Lower leg skin (tissue), 4 donors: ENCODE measurements around the gene ANK2. TPM values are rescaled to one million over a fixed set of nuclear protein-coding genes. Genes with fewer than 3 reads are reported as not detected.

Experiments used
- DNase-seq, 2 donors: peaks; one replicate each; pipeline ENCODE4 v3.0.0-alpha.2; 2019; ENCODE audit warnings: low spot score in 2 of 2
- H3K4me3 ChIP-seq: fragments of 200-600 bp; sonication (generic); 2 replicates; pipeline ENCODE4 v1.5.1; 2017; ENCODE audit warnings: mild to moderate bottlenecking, low read depth; ENCODE audit not compliant: poor library complexity, severe bottlenecking
- POLR2A ChIP-seq, 2 donors: fragments of 450-650 bp; IDR thresholded peaks; one replicate each; pipeline ENCODE4 v1.6.1; 2016 to 2017; ENCODE audit warnings: antibody characterized with exemption in 2 of 2, mild to moderate bottlenecking in 1 of 2, moderate library complexity in 1 of 2
- WGBS, 2 donors: methylation state at CpG; one replicate each; pipeline ENCODE4 v1.1.5; 2018; 5-methylcytosine and 5-hydroxymethylcytosine counted together
- intact Hi-C: fragments of 100-400 bp; cut with DNase I; formaldehyde crosslinking; loops from one replicate; pipeline ENCODE4 v1.15.0; 2023; ENCODE audit warnings: low total_unique reads
- total RNA-seq, 4 donors: library from RNA; depleted of rRNA; stranded (reverse); fragments of >200 nt; gene quantifications; one replicate each; pipeline ENCODE4 v1.1.0, GENCODE V29; 2016
- TF ChIP-seq, protein P1 (sequence below), 3 donors: fragments of 450-650 bp; IDR thresholded peaks; one replicate each; pipeline ENCODE4 v1.5.1; 2016; ENCODE audit warnings: antibody characterized with exemption in 3 of 3, mild to moderate bottlenecking in 3 of 3, moderate library complexity in 2 of 3

The ANK2 gene
- total RNA-seq, 4 donors from 2014 or later: 7.1 to 28.8 (median 18.3) TPM

DNA sequence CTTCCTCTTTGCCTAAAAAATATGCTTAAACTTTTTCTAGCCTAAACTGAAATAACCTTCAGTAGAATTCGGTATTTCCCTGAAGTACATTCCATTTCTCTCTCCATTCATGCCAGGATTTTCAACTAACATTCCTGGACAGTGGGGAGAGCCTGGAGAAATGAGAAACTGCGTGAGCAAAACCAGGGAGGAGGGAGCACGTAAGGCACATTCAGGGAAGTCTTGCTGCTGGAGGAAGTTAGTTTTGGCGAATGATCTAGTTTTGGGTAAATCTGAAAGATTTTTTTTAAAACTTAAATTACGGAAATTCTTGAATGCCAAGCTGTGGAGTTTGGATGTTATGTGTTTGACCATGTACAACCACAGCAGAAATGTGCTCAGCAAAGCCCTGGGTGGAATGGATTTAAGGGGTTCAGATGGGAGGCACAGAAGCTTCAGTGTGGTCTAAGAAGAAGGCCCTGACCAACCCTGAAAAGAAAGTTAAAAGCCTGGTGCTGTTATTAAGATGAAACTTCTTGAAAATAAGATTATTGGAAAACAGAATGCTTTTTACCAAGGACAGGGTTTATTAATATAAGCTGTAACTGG lies 347.8 kb downstream of the ANK2 start:
- no peak for TF ChIP-seq POLR2A (IDR thresholded peaks at IDR 0.05)
- TF ChIP-seq, protein P1, sequence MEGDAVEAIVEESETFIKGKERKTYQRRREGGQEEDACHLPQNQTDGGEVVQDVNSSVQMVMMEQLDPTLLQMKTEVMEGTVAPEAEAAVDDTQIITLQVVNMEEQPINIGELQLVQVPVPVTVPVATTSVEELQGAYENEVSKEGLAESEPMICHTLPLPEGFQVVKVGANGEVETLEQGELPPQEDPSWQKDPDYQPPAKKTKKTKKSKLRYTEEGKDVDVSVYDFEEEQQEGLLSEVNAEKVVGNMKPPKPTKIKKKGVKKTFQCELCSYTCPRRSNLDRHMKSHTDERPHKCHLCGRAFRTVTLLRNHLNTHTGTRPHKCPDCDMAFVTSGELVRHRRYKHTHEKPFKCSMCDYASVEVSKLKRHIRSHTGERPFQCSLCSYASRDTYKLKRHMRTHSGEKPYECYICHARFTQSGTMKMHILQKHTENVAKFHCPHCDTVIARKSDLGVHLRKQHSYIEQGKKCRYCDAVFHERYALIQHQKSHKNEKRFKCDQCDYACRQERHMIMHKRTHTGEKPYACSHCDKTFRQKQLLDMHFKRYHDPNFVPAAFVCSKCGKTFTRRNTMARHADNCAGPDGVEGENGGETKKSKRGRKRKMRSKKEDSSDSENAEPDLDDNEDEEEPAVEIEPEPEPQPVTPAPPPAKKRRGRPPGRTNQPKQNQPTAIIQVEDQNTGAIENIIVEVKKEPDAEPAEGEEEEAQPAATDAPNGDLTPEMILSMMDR (IDR thresholded peaks at IDR 0.05): no peak
- intact Hi-C loops: no loop called here
- no peak overlapping the region for H3K4me3 ChIP-seq
- no peak for DNase-seq
- WGBS, 2 donors: 44 to 52% methylated on average over 5 of the region's 5 CpGs

DNA sequence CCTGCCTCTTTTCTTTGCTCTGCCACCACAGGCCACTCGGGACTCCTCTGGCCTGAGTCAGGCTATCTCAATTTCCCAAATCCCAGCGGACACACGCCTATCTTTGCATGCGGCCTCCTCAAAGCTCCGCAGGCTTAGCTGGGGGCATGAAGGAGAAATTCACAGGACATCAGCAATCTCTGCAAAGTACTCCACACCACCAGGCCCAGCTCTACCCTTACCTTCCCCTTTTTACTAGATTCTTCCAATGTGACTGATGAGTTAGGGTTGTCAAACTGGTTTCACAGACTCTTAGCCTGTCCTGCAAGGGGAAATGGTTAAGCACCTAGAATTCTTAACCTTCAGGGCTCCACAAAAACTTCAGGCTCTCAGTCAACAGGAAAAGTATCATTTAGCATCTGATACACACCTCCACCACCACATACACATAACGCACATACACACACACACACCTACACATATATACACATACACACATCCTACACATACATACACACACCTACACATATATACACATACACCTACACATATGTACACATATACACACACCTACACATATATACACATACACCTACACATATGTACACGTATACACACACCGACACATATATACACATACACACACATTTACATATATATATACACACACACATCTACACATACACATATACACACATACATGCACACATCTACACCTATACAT lies 349.1 kb downstream of the ANK2 start:
- intact Hi-C loops: no loop called here
- TF ChIP-seq, protein P1 (IDR thresholded peaks at IDR 0.05): no peak
- TF ChIP-seq POLR2A (IDR thresholded peaks at IDR 0.05): no peak
- no peak overlapping the region for H3K4me3 ChIP-seq
- no peak for DNase-seq
- WGBS, 2 donors: 90 to 94% methylated on average over 8 of the region's 8 CpGs

GRCh38 chr4:113404167-113404571 lies 354.7 kb downstream of the ANK2 start:
- 95 to 98% methylated on average over 4 of the region's 4 CpGs for WGBS, 2 donors
- intact Hi-C loops: loop anchor here (10.0 kb wide), 1 partner anchor 361 kb away; the partner anchor contains the start of gene CAMK2D
- no peak overlapping the region for H3K4me3 ChIP-seq
- TF ChIP-seq, protein P1 (IDR thresholded peaks at IDR 0.05): no peak
- TF ChIP-seq POLR2A (IDR thresholded peaks at IDR 0.05): no peak
- DNase-seq: no peak

- no peak overlapping the region for H3K4me3 ChIP-seq
- no peak for DNase-seq
- WGBS, 2 donors: 44 to 47% methylated on average over 2 of the region's 2 CpGs
- intact Hi-C loops: loop anchor here (10.0 kb wide), 1 partner anchor 360 kb away; the partner anchor contains the start of gene CAMK2D
- no peak for TF ChIP-seq POLR2A (IDR thresholded peaks at IDR 0.05)
- TF ChIP-seq, protein P1 (IDR thresholded peaks at IDR 0.05): no peak
These were observed 355.4 kb downstream of the ANK2 start for GRCh38 chr4:113404841-113405240.

DNA sequence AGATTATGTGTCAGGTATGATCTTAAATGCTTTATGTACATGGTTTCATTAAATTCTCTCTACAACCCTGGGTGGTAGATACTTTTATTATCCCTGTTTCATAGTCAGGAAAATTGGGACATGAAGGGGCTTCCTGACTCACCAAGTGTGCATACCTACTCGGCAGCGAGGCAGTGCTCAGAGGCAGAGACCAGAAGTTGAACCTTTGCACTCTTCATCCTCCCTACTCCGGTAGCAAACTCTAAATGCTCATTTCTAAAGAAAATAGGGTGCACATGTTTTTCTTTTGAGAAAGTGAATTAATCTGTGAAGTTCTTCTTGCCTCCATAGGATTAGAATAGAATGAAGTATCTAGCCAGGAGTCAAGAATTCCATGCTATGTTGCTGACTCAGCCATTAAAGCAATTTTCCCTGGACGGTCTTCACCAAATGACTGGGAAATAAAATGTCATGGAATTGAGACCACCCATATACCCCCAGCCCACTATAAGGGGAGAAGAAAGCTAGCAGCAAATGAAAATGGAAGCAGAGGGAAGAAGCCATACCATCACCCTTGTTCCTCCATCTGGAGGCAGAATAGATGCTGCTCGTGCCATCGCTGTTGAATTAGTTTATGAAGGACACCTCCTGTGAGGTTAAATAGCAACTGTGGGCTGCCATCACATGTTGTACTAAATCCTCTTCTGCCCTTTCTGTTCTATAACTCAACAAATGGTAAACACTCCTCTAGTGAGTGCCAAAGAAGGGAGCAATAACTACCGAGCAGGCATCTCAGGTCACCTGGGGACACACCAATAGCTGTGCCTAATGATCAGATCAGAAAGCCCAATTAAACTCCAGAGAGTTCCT lies 356.6 kb downstream of the ANK2 start:
- DNase-seq: no peak
- intact Hi-C loops: loop anchor here (10.0 kb wide), 1 partner anchor 359 kb away; the partner anchor contains the start of gene CAMK2D
- TF ChIP-seq, protein P1 (IDR thresholded peaks at IDR 0.05): no peak
- TF ChIP-seq POLR2A (IDR thresholded peaks at IDR 0.05): no peak
- 84 to 87% methylated on average over 7 of the region's 7 CpGs for WGBS, 2 donors
- no peak overlapping the region for H3K4me3 ChIP-seq
